ENCODE results near the gene ALDOC. TPM values are rescaled to one million over a fixed set of nuclear protein-coding genes. Genes with fewer than 3 reads are reported as not detected.

The ALDOC gene
- total RNA-seq, 1 donor from 2014 or later, result 146 TPM

DNA sequence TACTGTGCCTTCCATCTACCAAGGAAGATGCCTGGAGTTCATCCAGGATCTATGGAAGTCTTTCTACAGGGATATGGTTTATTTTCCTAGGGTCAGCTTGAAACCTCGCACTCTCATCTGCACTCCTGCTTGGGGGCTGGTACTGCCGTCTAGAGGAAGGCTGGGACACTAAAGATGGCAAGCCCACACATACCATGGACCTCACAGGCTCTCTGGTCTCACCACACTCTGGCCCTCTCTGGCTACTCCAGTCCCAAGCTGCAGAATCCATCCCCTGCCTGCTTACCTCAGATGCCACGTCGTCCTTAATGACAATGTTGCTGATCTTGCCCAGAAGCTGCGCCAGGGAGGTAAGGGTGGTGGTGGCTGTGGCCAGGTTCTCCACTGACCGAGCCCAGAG is 22.1 kb downstream of the ALDOC start:
- intact Hi-C loops (cut with micrococcal nuclease), result loop anchor here (5.0 kb wide), 2 partner anchors 237 to 1563 kb away; partner anchors contain the start of genes NSRP1 and TMEM97

DNA sequence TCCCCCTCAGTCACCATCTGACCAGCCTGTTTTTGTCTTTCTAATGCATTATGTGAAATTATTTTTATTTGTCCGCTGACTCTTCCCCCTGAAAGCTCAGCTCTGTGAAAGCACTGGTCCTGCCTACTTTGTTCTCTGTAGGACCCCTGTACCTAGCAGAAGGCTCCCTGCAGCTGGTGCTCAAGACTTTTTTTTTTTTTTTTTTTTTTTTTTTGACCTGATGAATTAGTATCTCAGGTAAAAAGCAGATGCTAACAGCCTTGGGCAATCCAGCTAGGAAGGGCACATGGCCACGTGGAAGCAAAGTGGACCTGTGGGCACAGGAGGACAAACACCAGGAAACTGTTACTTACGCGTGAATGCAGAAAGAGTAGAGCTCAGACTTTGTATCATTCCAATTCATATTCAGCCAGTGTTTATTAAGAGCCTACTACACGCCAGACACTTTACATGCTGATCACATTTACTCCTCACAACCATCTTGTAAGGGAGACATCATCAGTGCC is 23.6 kb downstream of the ALDOC start:
- intact Hi-C loops (cut with micrococcal nuclease), result loop anchor here (1.0 to 5.0 kb wide), 5 partner anchors 18 to 1564 kb away; partner anchors contain the start of genes ALDOC, NSRP1, PIGS and TMEM97

DNA sequence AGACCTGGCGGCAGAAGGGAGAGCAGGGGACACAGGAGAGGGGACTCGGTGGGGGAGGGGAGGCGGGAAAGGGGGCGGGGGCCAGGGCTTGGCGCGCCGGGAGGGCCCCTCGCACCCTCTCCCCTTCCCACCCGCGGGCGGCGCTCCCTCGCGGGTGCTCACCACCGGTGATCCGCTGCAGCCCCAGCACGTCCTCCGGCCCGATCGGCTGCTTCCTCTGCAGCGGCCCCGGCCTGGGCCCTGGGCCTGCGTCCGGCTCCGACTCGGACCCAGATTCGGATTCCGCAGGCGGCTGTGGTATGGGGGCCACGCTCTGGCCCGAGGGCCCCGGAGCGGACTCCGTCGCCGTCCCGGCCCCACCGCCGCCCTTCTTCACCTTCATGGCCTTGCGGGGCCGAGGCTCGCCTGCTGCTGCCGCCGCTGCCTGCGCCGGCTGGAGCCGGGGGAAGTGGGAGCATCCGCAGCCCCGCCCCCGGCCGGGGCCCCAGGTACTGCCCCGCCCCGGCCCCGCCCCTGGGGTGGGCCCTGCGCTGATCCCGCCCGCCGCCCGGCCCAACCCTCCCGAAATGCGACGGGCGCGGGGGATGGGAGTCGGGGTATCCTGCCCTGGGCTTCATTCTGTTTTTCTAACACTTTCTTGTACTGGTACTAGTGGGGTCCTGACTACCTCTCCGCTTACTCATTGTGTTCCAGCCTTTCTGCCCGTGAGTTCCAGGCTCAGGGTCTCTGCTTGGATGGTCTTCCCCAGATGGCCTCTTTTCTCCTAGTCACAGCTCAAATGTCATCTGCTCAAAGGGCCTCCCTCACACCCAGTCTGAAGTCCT is 24.3 kb downstream of the ALDOC start, which contains the start of gene UNC119:
Gene UNC119 (minus strand): TSS at position 449 of the 824 bp plus-strand sequence. CDS start 67 bp downstream, at position 382.
- intact Hi-C loops (cut with micrococcal nuclease), result loop anchor here (1.0 to 5.0 kb wide), 5 partner anchors 19 to 1565 kb away; partner anchors contain the start of genes ALDOC, NSRP1, PIGS and TMEM97

DNA sequence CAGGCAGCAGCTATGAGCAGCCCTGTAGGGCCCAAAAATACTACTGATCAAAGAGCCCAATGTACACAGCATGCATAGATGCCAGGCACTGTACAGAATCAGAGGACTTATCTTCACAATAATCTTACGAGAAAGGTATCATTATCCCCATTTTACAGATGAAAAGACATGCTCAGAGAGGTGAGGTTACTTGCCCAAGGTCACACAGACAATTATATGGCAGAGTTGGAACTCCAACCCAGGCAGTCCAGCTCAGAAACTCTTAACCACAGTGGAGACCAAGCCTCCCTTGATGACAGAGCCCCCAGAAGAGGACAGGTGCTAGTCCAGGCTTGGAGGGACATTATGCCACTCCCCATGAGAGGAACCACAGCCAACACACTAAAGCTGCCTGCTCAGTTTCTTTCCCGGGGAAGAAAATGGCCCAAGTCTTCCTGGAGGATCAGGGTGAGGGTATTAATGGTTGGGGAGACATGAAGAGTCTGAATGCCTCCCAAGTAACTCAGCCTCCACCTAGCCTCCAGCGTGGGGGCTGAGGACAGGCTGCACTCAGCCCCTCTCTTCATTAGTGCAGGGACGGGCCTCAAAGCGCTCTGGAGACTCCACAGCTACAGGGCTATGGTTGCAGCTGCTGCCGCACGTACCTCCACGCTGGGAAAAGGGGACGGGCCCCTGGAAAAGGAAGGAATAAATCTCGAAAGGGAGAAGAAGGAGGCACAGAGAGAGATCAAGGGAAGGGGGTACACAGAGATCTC is 25.1 kb downstream of the ALDOC start:
- intact Hi-C loops (cut with micrococcal nuclease), result loop anchor here (1.0 to 5.0 kb wide), 6 partner anchors 20 to 1566 kb away; partner anchors contain the start of genes ALDOC, NSRP1, PIGS and PROCA1

DNA sequence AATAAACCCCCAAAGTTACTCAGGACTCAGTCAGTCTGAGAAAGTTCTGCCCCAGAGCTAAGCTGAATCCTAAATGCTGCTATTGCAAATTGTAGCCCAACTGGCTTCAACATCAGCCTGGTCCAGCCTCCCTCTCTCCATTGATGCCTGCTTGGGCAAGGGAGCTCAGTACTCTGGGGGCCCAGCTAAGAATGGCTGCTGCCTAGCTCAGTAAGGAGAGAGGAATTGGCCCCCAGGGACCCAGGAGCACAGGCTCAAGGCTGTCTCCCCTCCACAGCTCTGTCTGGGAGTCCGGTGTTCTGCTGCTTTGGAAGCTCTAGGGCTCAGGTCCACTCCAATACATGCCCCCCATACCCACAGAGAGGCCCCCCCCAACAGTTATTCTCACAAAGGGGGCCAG is 25.8 kb downstream of the ALDOC start:
- intact Hi-C loops (cut with micrococcal nuclease), result loop anchor here (2.0 to 5.0 kb wide), 3 partner anchors 160 to 1566 kb away; partner anchors contain the start of genes NSRP1, PROCA1 and TMEM97

DNA sequence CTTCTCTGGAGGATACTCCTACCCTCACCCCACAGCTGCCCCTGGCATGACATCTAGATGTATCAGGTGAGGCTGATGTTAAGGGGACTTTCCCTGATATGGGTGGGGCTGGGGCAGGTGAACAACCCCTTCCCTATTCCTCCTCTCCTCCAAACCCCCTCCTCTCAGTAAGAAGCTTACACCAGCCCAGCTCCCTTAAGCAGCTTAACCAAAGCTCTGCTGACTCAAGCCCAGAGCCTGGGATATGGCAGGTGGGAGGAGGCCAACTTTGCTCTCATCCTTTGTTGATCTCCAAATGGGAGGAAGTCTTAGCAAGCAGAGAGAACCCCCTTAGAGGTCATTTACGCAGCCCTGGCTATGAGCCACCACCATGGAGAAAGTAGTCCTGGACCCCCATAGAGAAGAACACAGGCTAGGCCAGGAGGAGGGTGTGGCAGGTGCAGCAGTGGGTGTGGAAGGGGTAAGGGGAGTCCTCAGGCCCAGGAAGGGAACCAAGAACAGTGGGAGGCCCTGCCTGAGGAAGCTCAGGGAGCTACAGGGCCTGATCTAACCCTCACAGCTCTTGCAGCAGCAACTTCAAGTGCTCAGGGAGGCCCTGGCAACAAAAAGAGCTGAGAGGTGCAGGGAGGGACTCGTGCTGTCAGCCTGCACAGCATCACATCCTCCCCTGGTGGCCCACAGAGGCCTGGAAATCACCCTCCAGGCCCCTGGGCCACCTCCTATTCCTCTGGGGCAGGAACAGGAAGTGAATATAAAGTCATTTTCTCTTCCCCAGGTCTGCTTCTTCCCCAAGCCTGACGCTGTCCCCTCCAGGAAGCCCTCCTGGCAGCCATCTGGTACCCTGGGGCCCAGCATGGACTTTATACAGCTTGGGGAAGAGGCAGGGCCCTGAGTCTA is 27.2 kb downstream of the ALDOC start:
- intact Hi-C loops (cut with micrococcal nuclease), result loop anchor here (1.0 to 5.0 kb wide), 9 partner anchors 9 to 1568 kb away; partner anchors contain the start of genes NSRP1, POLDIP2, PROCA1 and RSKR

DNA sequence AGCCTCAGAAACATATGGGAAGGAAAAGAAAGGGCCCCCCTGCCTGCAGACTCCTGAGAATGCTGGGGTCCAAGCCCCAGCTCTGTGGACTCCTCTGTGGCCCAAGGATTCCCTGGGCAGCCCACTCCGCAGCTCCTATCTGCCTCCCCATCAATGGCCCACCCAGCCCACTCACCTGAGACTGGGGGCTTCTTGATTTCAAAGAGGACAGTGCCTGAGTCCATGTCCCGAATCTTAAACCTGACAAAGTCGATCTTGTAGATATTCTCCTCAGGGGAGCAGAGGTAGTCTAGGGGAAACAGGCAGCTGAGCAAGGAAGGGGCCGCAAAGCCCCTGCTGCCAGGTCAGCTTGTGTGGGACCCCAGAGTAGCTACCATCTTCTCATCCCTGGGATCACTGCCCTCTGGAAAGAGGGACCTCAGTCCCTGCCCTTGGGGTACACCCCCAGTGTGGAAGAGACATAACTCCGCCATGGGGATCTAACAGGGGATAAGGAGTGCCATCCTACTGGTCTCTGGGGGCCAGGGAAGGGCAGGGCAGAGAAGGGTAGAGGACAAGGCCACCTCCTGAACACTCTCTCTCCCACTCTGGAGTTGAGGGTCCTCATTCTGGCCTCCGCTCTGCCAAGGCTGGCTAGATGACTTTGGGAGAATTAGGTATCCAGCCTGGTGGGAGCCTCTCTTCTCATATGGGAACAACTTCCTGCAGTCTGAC is 28.1 kb downstream of the ALDOC start:
- intact Hi-C loops (cut with micrococcal nuclease), result loop anchor here (1.0 to 5.0 kb wide), 7 partner anchors 8 to 191 kb away; partner anchors contain the start of genes POLDIP2, RSKR, SARM1 and SPAG5

DNA sequence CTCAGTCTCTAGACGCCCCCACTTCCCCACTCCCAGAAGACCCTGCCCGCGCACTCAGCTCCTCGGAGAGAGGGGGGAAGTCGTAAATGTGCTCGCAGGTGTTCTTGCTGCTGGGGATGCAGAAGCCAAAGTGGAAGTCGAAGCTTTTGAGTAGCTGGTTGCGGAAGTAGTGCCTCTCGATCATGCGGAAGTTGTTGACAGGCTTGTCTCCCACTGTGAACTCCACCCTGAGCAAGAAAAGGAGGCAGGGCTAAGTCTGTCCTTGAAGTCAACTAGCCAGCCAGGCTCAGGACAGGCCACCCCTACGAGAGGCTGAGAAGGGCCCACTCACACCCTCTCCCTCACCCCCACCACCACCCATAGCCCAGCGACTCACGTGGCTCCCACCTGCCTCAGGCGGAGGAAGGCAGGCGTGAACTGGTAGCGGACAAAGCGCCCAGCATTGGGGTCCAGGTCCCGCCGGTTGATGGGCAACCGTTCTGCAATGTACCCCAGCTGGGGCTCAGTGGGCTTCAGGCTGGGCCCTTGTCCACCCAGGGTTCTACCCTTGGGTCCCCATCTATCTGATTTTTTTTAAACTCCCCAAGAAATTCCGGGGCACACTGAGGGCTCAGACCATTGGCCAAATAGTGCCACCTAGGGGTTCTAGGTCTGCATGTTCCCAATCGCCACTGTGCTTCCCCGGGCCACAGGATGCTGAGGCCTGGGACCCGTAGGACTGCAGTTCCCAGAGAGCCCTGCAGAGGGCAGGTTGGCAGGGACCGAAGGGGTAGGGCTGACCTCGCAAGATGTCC is 28.9 kb downstream of the ALDOC start:
- intact Hi-C loops (cut with micrococcal nuclease), result loop anchor here (1.0 to 5.0 kb wide), 4 partner anchors 53 to 176 kb away; partner anchors contain the start of genes RSKR, SARM1 and VTN

DNA sequence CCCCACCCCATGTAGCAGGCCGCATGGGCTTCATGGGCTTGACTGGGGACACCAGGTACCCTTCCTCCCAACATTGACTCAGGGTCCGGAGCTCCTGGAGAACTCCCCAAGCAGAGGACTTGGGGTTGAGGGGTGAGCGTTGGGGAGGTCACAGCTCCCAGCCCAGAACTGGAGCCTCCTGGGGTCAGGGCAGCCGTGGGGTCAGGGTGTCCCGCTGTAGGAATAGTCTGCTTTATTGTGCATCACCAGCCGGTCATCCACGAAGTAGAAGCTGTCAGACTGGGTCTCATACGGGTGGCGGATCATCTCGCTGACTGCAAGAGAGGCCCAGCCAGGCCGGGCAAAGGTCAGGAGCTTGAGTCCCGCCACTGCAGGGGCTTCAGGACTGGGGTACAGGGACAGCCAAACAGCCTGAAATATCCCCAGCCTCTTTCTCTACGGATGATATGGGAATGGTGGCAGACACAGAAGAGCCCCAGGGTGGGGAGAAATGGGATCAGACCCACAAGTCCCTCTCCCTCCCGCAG is 29.5 kb downstream of the ALDOC start:
- intact Hi-C loops (cut with micrococcal nuclease), result loop anchor here (5.0 kb wide), 2 partner anchors 65 to 175 kb away; partner anchors contain the start of genes RSKR, SARM1 and VTN

DNA sequence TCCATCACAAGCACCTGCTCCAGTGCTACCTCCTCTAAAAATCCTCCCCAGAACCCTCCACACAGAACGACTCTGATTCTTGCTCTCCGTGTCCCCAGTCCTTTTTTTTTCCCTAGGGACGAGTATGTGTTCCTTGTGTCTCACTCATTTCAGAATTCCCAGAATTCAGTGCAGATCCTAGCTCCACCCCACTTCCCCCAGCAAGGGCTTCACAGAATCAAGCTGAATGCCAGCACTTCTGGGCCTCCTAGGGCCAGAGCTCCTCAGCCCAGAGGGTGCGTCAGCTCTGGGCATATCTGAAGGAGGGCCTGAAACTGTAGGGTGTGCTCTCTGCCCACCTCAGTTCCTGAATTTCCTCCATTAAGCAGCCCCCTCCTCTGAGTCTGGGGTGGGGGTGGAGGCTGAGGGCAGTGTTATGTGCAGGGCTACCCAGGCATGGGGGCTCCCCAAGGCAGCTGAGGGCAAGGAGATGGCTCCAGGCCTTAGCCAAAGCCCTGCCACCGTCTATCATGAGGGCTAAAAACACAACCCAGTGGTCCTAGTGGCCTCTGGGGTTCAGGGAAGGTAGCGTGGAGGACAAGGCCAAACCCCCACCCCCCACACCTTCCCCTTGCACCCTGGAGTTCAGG is 30.8 kb downstream of the ALDOC start:
- intact Hi-C loops (cut with micrococcal nuclease), result loop anchor here (5.0 kb wide), 2 partner anchors 66 to 174 kb away; partner anchors contain the start of genes RSKR, SARM1 and VTN

DNA sequence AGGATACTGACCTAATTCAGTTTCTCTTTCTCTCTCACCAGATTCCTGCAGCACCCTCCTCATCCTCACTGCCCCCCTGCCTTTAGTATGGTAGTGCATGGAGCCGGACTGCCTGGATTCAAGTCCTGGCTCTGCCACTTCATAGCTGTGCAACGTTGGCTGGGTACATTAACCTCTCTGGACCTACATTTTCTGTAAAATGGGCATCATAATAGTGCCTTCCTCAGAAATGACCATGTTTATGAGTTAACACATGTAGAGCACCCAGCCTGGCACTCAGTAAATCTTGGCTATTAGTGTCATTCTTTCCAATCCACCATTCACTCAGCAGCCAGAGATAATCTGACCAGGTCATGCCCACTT is 31.6 kb downstream of the ALDOC start:
- intact Hi-C loops (cut with micrococcal nuclease), result loop anchor here (5.0 kb wide), 2 partner anchors 67 to 173 kb away; partner anchors contain the start of genes RSKR, SARM1 and VTN

DNA sequence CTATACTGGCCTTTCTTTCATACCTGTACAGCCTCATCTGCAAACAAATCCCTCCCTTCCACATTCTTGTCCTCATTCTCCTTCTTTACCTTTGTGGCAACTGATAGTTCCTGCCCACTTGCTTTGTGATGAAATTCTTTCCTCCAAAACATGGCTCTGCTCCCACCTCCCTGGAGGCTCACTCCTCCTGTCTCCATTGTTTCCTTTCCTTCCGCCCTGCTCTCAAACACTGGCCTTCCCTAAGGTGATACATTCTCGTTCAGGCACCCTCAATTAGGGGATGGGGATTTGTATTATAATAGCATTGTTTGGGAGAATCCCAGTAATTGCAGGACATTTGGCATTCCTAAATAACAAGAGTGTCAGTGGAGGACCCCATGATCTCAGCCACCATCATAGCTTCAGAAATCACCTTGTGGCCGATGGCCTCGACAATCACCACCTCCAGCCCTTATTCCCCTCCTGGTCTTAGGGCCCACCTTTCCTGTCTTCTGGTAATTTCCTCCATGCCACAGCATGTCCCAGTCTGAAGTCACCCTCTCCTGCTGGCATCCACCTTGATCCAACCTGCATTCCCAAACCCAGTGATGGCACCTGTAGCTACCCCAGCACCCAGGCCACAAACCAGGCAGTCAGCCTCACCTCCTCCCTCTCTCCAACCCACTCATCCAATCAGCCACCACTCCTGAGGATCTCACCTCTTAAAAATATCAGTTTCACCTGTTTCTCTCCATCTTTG is 32.1 kb downstream of the ALDOC start:
- intact Hi-C loops (cut with micrococcal nuclease), result loop anchor here (5.0 kb wide), 2 partner anchors 68 to 172 kb away; partner anchors contain the start of genes RSKR, SARM1 and VTN

DNA sequence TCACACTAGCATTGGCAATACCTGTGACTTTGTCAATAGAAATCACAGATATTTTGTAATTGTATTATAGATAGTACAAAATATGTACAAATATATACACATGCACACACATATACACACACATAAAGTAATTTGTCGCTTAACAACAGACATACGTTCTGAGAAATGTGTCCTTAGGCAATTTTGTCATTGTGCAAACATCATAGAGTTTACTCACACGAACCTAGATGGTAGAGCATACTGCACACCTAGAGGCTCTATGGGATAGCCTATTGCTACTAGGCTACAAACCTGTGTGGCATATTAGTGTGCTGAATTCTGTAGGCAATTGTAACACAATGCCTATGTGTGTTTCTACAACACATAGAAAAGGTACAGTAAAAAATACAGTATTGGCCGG is 35.3 kb downstream of the ALDOC start:
- intact Hi-C loops (cut with micrococcal nuclease), result no loop called here

DNA sequence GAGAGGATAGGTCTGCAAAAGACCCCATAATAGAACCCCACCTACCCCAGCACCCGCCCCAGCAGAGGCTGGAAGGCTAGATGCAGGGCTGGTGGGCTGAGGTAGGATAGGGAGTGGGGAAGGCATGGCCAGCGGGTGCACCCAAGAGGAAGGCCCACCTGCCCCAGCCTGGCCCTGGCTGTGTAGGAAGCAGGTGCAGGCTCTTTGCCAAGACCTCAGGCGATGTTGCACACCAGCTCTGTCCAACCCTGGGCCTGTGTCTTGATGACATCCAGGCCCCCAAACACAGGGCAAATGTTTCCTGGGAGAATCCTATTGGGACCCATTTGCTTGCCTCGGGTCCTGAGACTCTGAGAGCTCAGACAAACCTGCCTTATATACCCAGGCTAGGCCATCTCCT is 36.5 kb downstream of the ALDOC start:
- intact Hi-C loops (cut with micrococcal nuclease), result loop anchor here (1.0 kb wide), 2 partner anchors 9 to 46 kb away; no protein-coding TSS in a partner anchor

DNA sequence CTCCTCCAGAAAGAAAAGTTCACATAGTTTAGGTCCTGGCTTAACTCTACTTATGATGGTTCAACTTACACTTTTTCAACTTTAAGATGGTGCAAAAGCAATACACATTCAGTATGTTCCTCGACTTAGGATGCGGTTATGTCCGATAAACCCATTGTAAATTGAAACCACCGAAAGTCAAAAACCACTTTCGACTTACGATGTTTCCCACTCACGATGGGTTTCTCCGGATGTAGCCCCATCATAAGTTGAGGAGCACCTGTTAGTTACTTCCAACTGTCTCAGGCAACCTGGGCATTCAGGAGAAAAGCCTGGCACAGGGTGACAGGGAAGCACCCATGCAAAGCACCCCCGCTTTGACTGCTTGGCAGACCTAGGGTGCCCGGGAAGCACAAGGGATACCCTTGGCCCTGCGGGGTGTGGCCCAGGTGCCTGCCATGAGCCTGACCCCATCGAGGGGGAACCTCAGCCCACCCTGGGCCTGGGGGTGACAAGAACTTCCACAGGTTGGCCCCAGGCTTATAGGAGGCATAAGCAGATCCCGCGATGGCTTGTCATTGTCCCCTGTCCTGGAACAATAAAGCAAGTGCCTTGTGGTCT is 38.3 kb downstream of the ALDOC start:
- intact Hi-C loops (cut with micrococcal nuclease), result no loop called here

DNA sequence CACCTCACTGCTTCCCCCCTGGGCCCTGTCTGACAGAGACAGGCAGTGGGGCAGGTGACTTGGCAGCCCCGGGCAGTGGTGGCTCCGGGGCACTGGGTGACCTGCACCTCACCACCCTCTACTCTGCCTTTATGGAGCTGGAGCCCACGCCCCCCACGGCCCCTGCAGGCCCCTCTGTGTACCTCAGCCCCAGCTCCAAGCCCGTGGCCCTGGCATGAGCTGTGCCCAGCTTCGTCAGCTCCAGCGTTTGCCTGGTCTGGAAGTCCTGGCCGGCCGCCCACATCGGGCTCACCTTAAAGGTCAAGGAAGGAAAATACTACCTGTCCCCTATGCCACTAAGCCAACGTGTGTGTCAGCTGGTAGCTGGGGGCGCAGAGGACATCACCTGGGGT is 39.5 kb downstream of the ALDOC start:
- intact Hi-C loops (cut with micrococcal nuclease), result no loop called here
